ENCODE data around the gene ANGPTL2.
A peak's percentile ranks its signal among the peaks of the same experiment; 100 is the strongest.
"Not testable (repeated sequence)": the region's sequence is repeated elsewhere in the genome, so short reads cannot be mapped to it uniquely, and the experiment has no call there.

Gene ANGPTL2

GRCh38 chr9:127161081-127161624 lies 38.7 kb upstream of the ANGPTL2 start:
- Mint-ChIP-seq H3K27ac (peak overlapping the region; percentile 65), H3K9me3 (no peaks in the 10 kb centered on the region), H3K4me3 (no peak overlapping the region), H3K36me3 (no peaks in the 10 kb centered on the region), H3K27me3 (no peaks in the 10 kb centered on the region), H3K4me1 (peaks cover 29% of the 10 kb centered on the region)
- no peak for ATAC-seq

- no peak overlapping the region for H3K4me3 Mint-ChIP-seq
- no peaks in the 10 kb centered on the region for H3K9me3 Mint-ChIP-seq
- peak overlapping the region; percentile 65 for H3K27ac Mint-ChIP-seq
- peaks cover 29% of the 10 kb centered on the region for H3K4me1 Mint-ChIP-seq
- ATAC-seq = no peak
- no peaks in the 10 kb centered on the region for H3K36me3 Mint-ChIP-seq
- no peaks in the 10 kb centered on the region for H3K27me3 Mint-ChIP-seq
Observed at GRCh38 chr9:127159949-127160610, 37.6 kb upstream of the ANGPTL2 start.

- ATAC-seq = no peak
- Mint-ChIP-seq H3K4me3 (no peak overlapping the region), H3K9me3 (no peaks in the 10 kb centered on the region), H3K36me3 (no peaks in the 10 kb centered on the region), H3K27me3 (no peaks in the 10 kb centered on the region), H3K27ac (peak overlapping the region; percentile 65), H3K4me1 (peaks cover 36% of the 10 kb centered on the region)
Observed at GRCh38 chr9:127159325-127159801, 36.9 kb upstream of the ANGPTL2 start.

GRCh38 chr9:127158786-127159324 lies 36.4 kb upstream of the ANGPTL2 start:
- no peaks in the 10 kb centered on the region for H3K36me3 Mint-ChIP-seq
- H3K9me3 Mint-ChIP-seq = no peaks in the 10 kb centered on the region
- ATAC-seq = no peak
- no peak overlapping the region for H3K4me3 Mint-ChIP-seq
- no peaks in the 10 kb centered on the region for H3K27me3 Mint-ChIP-seq
- no peak overlapping the region for H3K27ac Mint-ChIP-seq
- peaks cover 40% of the 10 kb centered on the region for H3K4me1 Mint-ChIP-seq

- Mint-ChIP-seq H3K36me3 (no peaks in the 10 kb centered on the region), H3K4me1 (peaks cover 26% of the 10 kb centered on the region), H3K27me3 (no peaks in the 10 kb centered on the region), H3K27ac (peak overlapping the region; percentile 71), H3K9me3 (no peaks in the 10 kb centered on the region), H3K4me3 (peak overlapping the region; percentile 3)
- no peak for ATAC-seq
Observed at GRCh38 chr9:127155314-127155960, 33.0 kb upstream of the ANGPTL2 start.

GRCh38 chr9:127154390-127155191 lies 32.2 kb upstream of the ANGPTL2 start:
- Mint-ChIP-seq H3K27me3 (no peaks in the 10 kb centered on the region), H3K27ac (peak overlapping the region; percentile 71), H3K4me1 (peaks cover 26% of the 10 kb centered on the region), H3K36me3 (no peaks in the 10 kb centered on the region), H3K9me3 (no peaks in the 10 kb centered on the region), H3K4me3 (peak overlapping the region; percentile 50)
- peak; percentile 88 for ATAC-seq

GRCh38 chr9:127154003-127154389 lies 31.6 kb upstream of the ANGPTL2 start:
- Mint-ChIP-seq H3K4me1 (peaks cover 26% of the 10 kb centered on the region), H3K27ac (peak overlapping the region; percentile 71), H3K27me3 (no peaks in the 10 kb centered on the region), H3K9me3 (no peaks in the 10 kb centered on the region), H3K4me3 (peak overlapping the region; percentile 50), H3K36me3 (no peaks in the 10 kb centered on the region)
- ATAC-seq = peak; percentile 32

GRCh38 chr9:127153501-127153900 lies 31.1 kb upstream of the ANGPTL2 start:
- peak overlapping the region; percentile 71 for H3K27ac Mint-ChIP-seq
- H3K4me3 Mint-ChIP-seq = no peak overlapping the region
- no peaks in the 10 kb centered on the region for H3K36me3 Mint-ChIP-seq
- no peaks in the 10 kb centered on the region for H3K9me3 Mint-ChIP-seq
- H3K27me3 Mint-ChIP-seq = no peaks in the 10 kb centered on the region
- no peak for ATAC-seq
- peaks cover 26% of the 10 kb centered on the region for H3K4me1 Mint-ChIP-seq

- H3K9me3 Mint-ChIP-seq = peaks cover 3% of the 10 kb centered on the region
- peaks cover 17% of the 10 kb centered on the region for H3K4me1 Mint-ChIP-seq
- no peak overlapping the region for H3K4me3 Mint-ChIP-seq
- no peak for ATAC-seq
- peaks cover 9% of the 10 kb centered on the region for H3K36me3 Mint-ChIP-seq
- H3K27me3 Mint-ChIP-seq = no peaks in the 10 kb centered on the region
- H3K27ac Mint-ChIP-seq = no peak overlapping the region
Observed at GRCh38 chr9:127149463-127150390, 27.3 kb upstream of the ANGPTL2 start.

- Mint-ChIP-seq H3K4me1 (peaks cover 10% of the 10 kb centered on the region), H3K36me3 (peaks cover 9% of the 10 kb centered on the region), H3K27me3 (no peaks in the 10 kb centered on the region), H3K27ac (no peak overlapping the region), H3K4me3 (no peak overlapping the region), H3K9me3 (peaks cover 3% of the 10 kb centered on the region)
- no peak for ATAC-seq
Observed at GRCh38 chr9:127149010-127149409, 26.6 kb upstream of the ANGPTL2 start.

GRCh38 chr9:127148014-127148413 lies 25.6 kb upstream of the ANGPTL2 start:
- no peaks in the 10 kb centered on the region for H3K27me3 Mint-ChIP-seq
- peaks cover 3% of the 10 kb centered on the region for H3K9me3 Mint-ChIP-seq
- no peak overlapping the region for H3K27ac Mint-ChIP-seq
- no peak for ATAC-seq
- no peak overlapping the region for H3K4me3 Mint-ChIP-seq
- no peaks in the 10 kb centered on the region for H3K4me1 Mint-ChIP-seq
- H3K36me3 Mint-ChIP-seq = peaks cover 9% of the 10 kb centered on the region

GRCh38 chr9:127147251-127147650 lies 24.8 kb upstream of the ANGPTL2 start:
- Mint-ChIP-seq H3K27me3 (no peaks in the 10 kb centered on the region), H3K9me3 (peaks cover 3% of the 10 kb centered on the region), H3K36me3 (peaks cover 9% of the 10 kb centered on the region), H3K4me3 (no peak overlapping the region), H3K4me1 (no peaks in the 10 kb centered on the region), H3K27ac (no peak overlapping the region)
- no peak for ATAC-seq

- not testable (repeated sequence) for H3K36me3 Mint-ChIP-seq, H3K27ac Mint-ChIP-seq, H3K4me3 Mint-ChIP-seq, H3K4me1 Mint-ChIP-seq, ATAC-seq, H3K27me3 Mint-ChIP-seq, H3K9me3 Mint-ChIP-seq
Observed at GRCh38 chr9:127146841-127147240, 24.4 kb upstream of the ANGPTL2 start.

- H3K27me3 Mint-ChIP-seq = no peaks in the 10 kb centered on the region
- H3K27ac Mint-ChIP-seq = no peak overlapping the region
- peaks cover 9% of the 10 kb centered on the region for H3K36me3 Mint-ChIP-seq
- H3K4me3 Mint-ChIP-seq = no peak overlapping the region
- peaks cover 3% of the 10 kb centered on the region for H3K9me3 Mint-ChIP-seq
- no peak for ATAC-seq
- no peaks in the 10 kb centered on the region for H3K4me1 Mint-ChIP-seq
Observed at GRCh38 chr9:127144670-127145445, 22.4 kb upstream of the ANGPTL2 start.

All from stimulated activated memory B cell treated with anti-CD40 and anti-IgM and Interleukin-4, amounts not matched to agents 10 μg/mL and 1 μg/mL and 100 μg/mL, for 72 hours (primary cell).